ENCODE data around the gene HELZ2. TPM values are rescaled to one million over a fixed set of nuclear protein-coding genes. Genes with fewer than 3 reads are reported as not detected.

Gene HELZ2
- total RNA-seq, 4 donors from 2014 or later: 26.9 to 35.4 (median 28.6) TPM

- WGBS, 2 donors: 34 to 42% methylated on average over 35 to 49 of the region's 49 CpGs
- TF ChIP-seq CTCF (IDR thresholded peaks at IDR 0.05) (no peak), POLR2A (IDR thresholded peaks at IDR 0.05) (no peak)
- H3K4me3 ChIP-seq (ENCODE audit: low read depth, poor library complexity, severe bottlenecking): no peak overlapping the region
- intact Hi-C loops (cut with DNase I; ENCODE audit: low total_unique reads): no loop called here
- peak in 1 of 2 donors; percentile 88 for DNase-seq (ENCODE audit: low spot score in 2 of 2)
Observed at GRCh38 chr20:63534831-63535651, 39.0 kb downstream of the HELZ2 start.

GRCh38 chr20:63534427-63534830 lies 39.6 kb downstream of the HELZ2 start:
- intact Hi-C loops (cut with DNase I; ENCODE audit: low total_unique reads): no loop called here
- DNase-seq (ENCODE audit: low spot score in 2 of 2): no peak
- no peak overlapping the region for H3K4me3 ChIP-seq (ENCODE audit: low read depth, poor library complexity, severe bottlenecking)

GRCh38 chr20:63533871-63534393 lies 40.1 kb downstream of the HELZ2 start:
- peak in 1 of 2 donors; percentile 94 for DNase-seq (ENCODE audit: low spot score in 2 of 2)
- intact Hi-C loops (cut with DNase I; ENCODE audit: low total_unique reads): no loop called here

More at GRCh38 chr20:63534427-63534830, 39.6 kb downstream of the HELZ2 start:
- TF ChIP-seq CTCF (IDR thresholded peaks at IDR 0.05): no peak
- no peak for TF ChIP-seq POLR2A (IDR thresholded peaks at IDR 0.05)
- 32 to 33% methylated on average over 12 of the region's 12 CpGs for WGBS, 2 donors

GRCh38 chr20:63533388-63533787 lies 40.7 kb downstream of the HELZ2 start:
- no peak overlapping the region for H3K4me3 ChIP-seq (ENCODE audit: low read depth, poor library complexity, severe bottlenecking)
- 70 to 80% methylated on average over 14 of the region's 14 CpGs for WGBS, 2 donors
- DNase-seq (ENCODE audit: low spot score in 2 of 2): peak in 1 of 2 donors; percentile 87
- TF ChIP-seq POLR2A (IDR thresholded peaks at IDR 0.05) (no peak), CTCF (IDR thresholded peaks at IDR 0.05) (no peak)
- intact Hi-C loops (cut with DNase I; ENCODE audit: low total_unique reads): no loop called here

More at GRCh38 chr20:63533871-63534393, 40.1 kb downstream of the HELZ2 start:
- no peak for TF ChIP-seq CTCF (IDR thresholded peaks at IDR 0.05)
- TF ChIP-seq POLR2A (IDR thresholded peaks at IDR 0.05): no peak
- H3K4me3 ChIP-seq (ENCODE audit: low read depth, poor library complexity, severe bottlenecking): no peak overlapping the region
- WGBS, 2 donors: 33 to 48% methylated on average over 3 to 15 of the region's 28 CpGs

GRCh38 chr20:63532449-63532971 lies 41.5 kb downstream of the HELZ2 start:
- intact Hi-C loops (cut with DNase I; ENCODE audit: low total_unique reads): no loop called here
- WGBS, 2 donors: 76 to 81% methylated on average over 18 to 21 of the region's 24 CpGs
- H3K4me3 ChIP-seq (ENCODE audit: low read depth, poor library complexity, severe bottlenecking): no peak overlapping the region
- TF ChIP-seq POLR2A (IDR thresholded peaks at IDR 0.05) (no peak), CTCF (IDR thresholded peaks at IDR 0.05) (no peak)
- DNase-seq (ENCODE audit: low spot score in 2 of 2): no peak
